ENCODE measurements around the gene TIGD3. TPM values are rescaled to one million over a fixed set of nuclear protein-coding genes. Genes with fewer than 3 reads are reported as not detected.

Gene TIGD3
- total and polyA plus RNA-seq, 4 experiments from 2014 or later, result 0.26 to 1.1 (median 0.96) TPM; not detected in 1

DNA sequence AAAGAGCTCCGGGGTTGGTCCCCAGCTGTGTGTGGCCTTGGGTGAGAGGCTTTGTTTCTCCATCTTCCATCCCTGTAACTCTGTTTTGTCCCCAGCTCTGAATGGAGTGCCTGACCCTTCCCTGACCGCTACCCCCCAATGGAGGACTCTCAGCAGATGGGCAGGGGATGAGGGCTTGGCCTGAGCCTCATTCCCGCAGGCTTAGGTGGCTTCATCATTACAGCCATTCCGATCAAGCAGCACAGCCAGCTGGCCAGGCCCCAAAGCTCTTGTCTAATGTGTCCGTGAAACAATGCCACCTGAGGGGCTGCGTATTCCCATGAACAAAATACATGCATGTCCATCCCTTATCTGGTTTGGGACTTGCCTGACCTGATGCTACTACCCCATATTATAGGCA lies 43.8 kb upstream of the TIGD3 start:
- Histone ChIP-seq H3K36me3 (ENCODE audit: insufficient read depth, low read length) (no peaks in the 10 kb centered on the region), H3K27me3 (ENCODE audit: insufficient read depth, low read length) (no peaks in the 10 kb centered on the region), H3K27ac (ENCODE audit: low read depth, low read length) (no peak overlapping the region), H3K4me3 (ENCODE audit: low read length in 2 of 2) (no peak overlapping the region), H3K4me1 (ENCODE audit: insufficient read depth, low read length) (peaks cover 10% of the 10 kb centered on the region), H3K9me3 (ENCODE audit: control insufficient read depth in 1 of 2, low read length in 2 of 2) (no peaks in the 10 kb centered on the region)
- H3K36me3 Mint-ChIP-seq, result no peaks in the 10 kb centered on the region
- no peak overlapping the region for H3K4me3 Mint-ChIP-seq
- ChIA-PET POLR2A (ENCODE audit: partially characterized antibody) (interaction anchor here (1.2 kb wide), 1 partner anchor 187 kb away, joined by 3 read pairs; no protein-coding TSS in a partner anchor), CTCF (ENCODE audit: partially characterized antibody) (interaction anchor here (10.1 kb wide), 1 partner anchor 21 kb away, joined by 170 read pairs; the partner anchor contains the start of gene DPF2)
- H3K4me1 Mint-ChIP-seq, result peaks cover 2 to 9% (median 4%) of the 10 kb centered on the region in 4 donors
- intact Hi-C loops (cut with micrococcal nuclease), result no loop called here
- DNase-seq, result no peak
- no peak overlapping the region for H3K27ac Mint-ChIP-seq
- H3K9me3 Mint-ChIP-seq, result no peaks in the 10 kb centered on the region
- no peaks in the 10 kb centered on the region for H3K27me3 Mint-ChIP-seq

DNA sequence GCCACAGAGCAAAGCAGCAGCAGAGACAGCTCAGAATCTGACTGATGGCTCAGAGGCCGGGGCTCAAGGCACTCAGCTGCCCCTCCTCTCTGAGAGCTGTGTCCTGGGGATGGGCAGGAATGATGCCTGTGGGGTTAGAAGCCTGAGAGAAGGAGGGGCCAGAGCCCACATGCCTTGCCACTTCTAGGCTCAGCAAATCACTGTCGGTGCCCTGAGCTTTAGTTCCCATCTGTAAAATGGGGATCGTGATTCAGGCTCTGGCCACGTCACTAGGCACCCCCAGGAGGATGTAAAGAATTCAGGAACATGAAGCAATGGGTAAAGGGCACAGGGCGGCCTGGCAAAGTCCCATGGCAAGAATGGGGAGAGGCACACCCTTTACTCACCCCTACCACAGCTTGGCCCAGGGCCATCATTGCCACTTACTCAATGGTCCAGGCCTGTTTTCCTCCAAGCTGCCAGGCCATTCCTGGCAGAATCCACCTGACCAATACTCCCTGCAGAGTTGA lies 43.3 kb upstream of the TIGD3 start:
- intact Hi-C loops (cut with micrococcal nuclease), result no loop called here
- Histone ChIP-seq H3K9me3 (ENCODE audit: control insufficient read depth in 1 of 2, low read length in 2 of 2) (no peaks in the 10 kb centered on the region), H3K27ac (ENCODE audit: low read depth, low read length) (no peak overlapping the region), H3K4me1 (ENCODE audit: insufficient read depth, low read length) (peaks cover 15% of the 10 kb centered on the region), H3K27me3 (ENCODE audit: insufficient read depth, low read length) (no peaks in the 10 kb centered on the region), H3K4me3 (ENCODE audit: low read length in 2 of 2) (no peak overlapping the region), H3K36me3 (ENCODE audit: insufficient read depth, low read length) (no peaks in the 10 kb centered on the region)
- ChIA-PET POLR2A (ENCODE audit: partially characterized antibody) (interaction anchor here (1.2 kb wide), 1 partner anchor 187 kb away, joined by 3 read pairs; no protein-coding TSS in a partner anchor), CTCF (ENCODE audit: partially characterized antibody) (interaction anchor here (0.8 to 10.1 kb wide), 2 partner anchors 21 to 36 kb away, joined by 4 to 170 read pairs; partner anchors contain the start of gene DPF2)
- H3K27ac Mint-ChIP-seq, result no peak overlapping the region
- H3K27me3 Mint-ChIP-seq, result no peaks in the 10 kb centered on the region
- H3K36me3 Mint-ChIP-seq, result no peaks in the 10 kb centered on the region
- peaks cover 4 to 14% (median 8%) of the 10 kb centered on the region in 4 donors for H3K4me1 Mint-ChIP-seq
- no peak for DNase-seq
- no peaks in the 10 kb centered on the region for H3K9me3 Mint-ChIP-seq
- H3K4me3 Mint-ChIP-seq, result no peak overlapping the region

DNA sequence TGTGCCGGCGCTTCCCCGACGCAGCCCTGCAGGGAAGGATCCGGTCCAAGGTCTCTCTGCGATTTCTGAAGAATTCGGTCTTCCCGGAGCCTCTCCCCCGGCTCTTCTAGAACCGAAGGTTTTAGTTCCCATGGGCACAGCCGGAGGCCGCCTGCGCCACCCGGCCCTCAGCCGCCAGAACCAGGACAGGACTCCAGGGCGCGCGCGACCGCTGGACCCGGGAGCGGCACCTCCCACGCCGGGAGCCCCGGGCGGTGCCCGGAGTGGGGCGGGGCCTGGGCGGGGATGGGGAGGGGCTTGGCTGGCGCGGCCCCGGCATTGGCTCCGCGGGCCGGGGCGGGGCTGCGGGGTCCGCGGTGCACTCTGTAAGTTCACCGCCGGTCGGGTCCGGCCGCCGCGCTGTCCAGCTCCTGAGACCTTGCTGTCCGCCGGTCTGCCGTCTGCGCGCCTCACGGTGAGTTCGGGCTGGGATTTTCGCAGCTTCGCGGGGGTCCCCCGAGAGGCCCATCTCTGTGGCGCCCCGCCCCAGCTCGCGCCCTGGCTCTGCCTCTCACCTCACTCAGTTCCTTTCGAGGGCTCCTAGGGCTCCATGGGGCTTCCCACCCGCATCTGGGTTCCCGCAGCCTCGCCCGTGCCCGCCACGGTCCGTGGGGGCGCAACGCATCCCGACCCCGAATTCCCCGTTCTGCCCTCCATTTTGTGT lies 39.9 kb upstream of the TIGD3 start, which contains the start of gene CDC42EP2:
Gene CDC42EP2 (plus strand): TSS at position 366 of the 703 bp plus-strand sequence. CDS start 6,033 bp downstream, outside the sequence.
- Histone ChIP-seq H3K4me3 (ENCODE audit: low read length in 2 of 2) (peak within 1 kb of the TSS; percentile 73 to 74), H3K27me3 (ENCODE audit: insufficient read depth, low read length) (no peaks in the 10 kb centered on the region), H3K4me1 (ENCODE audit: insufficient read depth, low read length) (peaks cover 15% of the 10 kb centered on the region), H3K36me3 (ENCODE audit: insufficient read depth, low read length) (no peaks in the 10 kb centered on the region), H3K27ac (ENCODE audit: low read depth, low read length) (peak within 1 kb of the TSS; percentile 49), H3K9me3 (ENCODE audit: control insufficient read depth in 1 of 2, low read length in 2 of 2) (no peaks in the 10 kb centered on the region)
- intact Hi-C loops (cut with micrococcal nuclease), result loop anchor here (1.0 to 2.0 kb wide), 5 partner anchors 19 to 204 kb away; partner anchors contain the start of genes DPF2 and TM7SF2
- H3K27ac Mint-ChIP-seq, result peak within 1 kb of the TSS in 1 of 7 donors; percentile 44
- DNase-seq, result peak; percentile 51 to 71 (median 58)
- H3K27me3 Mint-ChIP-seq, result no peaks in the 10 kb centered on the region
- peak within 1 kb of the TSS; percentile 72 to 83 (median 76) for H3K4me3 Mint-ChIP-seq
- no peaks in the 10 kb centered on the region for H3K9me3 Mint-ChIP-seq
- ChIA-PET POLR2A (ENCODE audit: partially characterized antibody) (interaction anchor here (0.6 to 2.2 kb wide), 18 partner anchors 12 to 204 kb away, joined by 3 to 8 read pairs (median 4); partner anchors contain the start of genes CAPN1, DPF2, MALAT1 and POLA2), CTCF (ENCODE audit: partially characterized antibody) (interaction anchor here (0.6 to 10.1 kb wide), 32 partner anchors 8 to 627 kb away, joined by 3 to 170 read pairs (median 4); partner anchors contain the start of genes DPF2, FAU, MRPL49 and POLA2)
- no peaks in the 10 kb centered on the region for H3K36me3 Mint-ChIP-seq
- H3K4me1 Mint-ChIP-seq, result peaks cover 4 to 14% (median 7%) of the 10 kb centered on the region in 4 donors

DNA sequence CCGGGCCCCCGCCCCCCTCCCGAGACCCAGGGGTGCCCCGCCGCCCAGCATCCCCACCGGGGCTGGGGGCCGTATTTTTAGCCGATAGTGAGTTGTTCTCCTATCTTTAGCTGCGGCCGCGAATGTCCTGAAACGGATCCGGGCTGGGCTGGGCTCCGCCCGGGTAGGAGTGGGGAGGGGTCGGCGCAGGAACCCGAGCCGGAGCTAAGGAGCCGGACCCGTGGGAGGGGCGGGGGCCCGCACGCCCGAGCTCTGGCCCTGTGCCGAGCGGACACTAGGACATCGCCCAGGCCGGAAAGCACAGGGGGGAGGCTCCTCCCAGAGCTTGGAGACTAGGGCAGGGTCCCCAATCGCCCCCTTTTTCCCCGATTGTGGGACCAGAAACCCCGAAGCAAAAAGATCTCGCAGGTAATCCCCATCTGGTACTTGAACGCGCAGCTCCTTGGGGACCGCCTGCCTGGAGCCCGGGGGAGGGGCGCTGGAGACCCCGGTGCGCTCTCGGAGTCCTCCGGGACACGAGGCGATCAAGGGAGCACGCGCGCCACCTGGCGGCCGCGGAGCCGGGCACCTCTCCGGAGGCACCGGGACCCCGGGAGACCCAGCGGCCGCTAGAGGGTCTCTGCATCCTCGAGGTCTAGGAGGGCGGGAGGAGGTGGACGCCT lies 39.2 kb upstream of the TIGD3 start:
- DNase-seq, result peak; percentile 65 to 78 (median 69)
- Histone ChIP-seq H3K9me3 (ENCODE audit: control insufficient read depth in 1 of 2, low read length in 2 of 2) (no peaks in the 10 kb centered on the region), H3K27ac (ENCODE audit: low read depth, low read length) (peak overlapping the region; percentile 49), H3K4me1 (ENCODE audit: insufficient read depth, low read length) (peaks cover 15% of the 10 kb centered on the region), H3K4me3 (ENCODE audit: low read length in 2 of 2) (peak overlapping the region; percentile 73 to 74), H3K27me3 (ENCODE audit: insufficient read depth, low read length) (no peaks in the 10 kb centered on the region), H3K36me3 (ENCODE audit: insufficient read depth, low read length) (no peaks in the 10 kb centered on the region)
- intact Hi-C loops (cut with micrococcal nuclease), result loop anchor here (1.0 to 2.0 kb wide), 4 partner anchors 40 to 205 kb away; partner anchors contain the start of gene TM7SF2
- ChIA-PET CTCF (ENCODE audit: partially characterized antibody) (interaction anchor here (0.6 to 10.1 kb wide), 35 partner anchors 8 to 627 kb away, joined by 3 to 170 read pairs (median 4); partner anchors contain the start of genes DPF2, FAU, MRPL49 and POLA2), POLR2A (ENCODE audit: partially characterized antibody) (interaction anchor here (0.6 to 2.2 kb wide), 18 partner anchors 11 to 204 kb away, joined by 3 to 8 read pairs (median 4); partner anchors contain the start of genes CAPN1, DPF2, MALAT1 and POLA2)
- Mint-ChIP-seq H3K27ac (no peak overlapping the region), H3K9me3 (no peaks in the 10 kb centered on the region), H3K4me3 (peak overlapping the region; percentile 72 to 83 (median 76)), H3K27me3 (no peaks in the 10 kb centered on the region), H3K36me3 (no peaks in the 10 kb centered on the region), H3K4me1 (peaks cover 4 to 14% (median 7%) of the 10 kb centered on the region in 4 donors)

DNA sequence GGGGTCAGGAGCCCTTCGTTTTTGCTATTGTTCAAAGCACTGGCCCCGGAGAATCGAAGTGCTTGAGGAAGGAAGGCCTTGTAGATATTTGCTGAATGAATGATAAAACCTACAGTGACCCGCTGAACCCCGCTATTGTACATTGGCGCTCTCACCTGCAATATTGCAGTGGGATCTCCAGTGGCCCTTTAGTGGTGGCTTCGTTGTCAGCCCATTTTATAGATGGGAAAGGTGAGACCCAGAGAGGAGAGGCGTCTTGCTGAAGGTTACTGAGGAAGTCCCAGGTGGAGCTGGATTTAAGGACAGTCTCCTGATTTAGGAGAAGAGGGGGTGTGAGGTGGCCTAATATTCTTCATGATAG lies 38.7 kb upstream of the TIGD3 start:
- Mint-ChIP-seq H3K9me3 (no peaks in the 10 kb centered on the region), H3K27ac (peak overlapping the region in 2 of 7 donors; percentile 51 to 55), H3K4me1 (peaks cover 4 to 14% (median 7%) of the 10 kb centered on the region in 4 donors), H3K4me3 (peak overlapping the region; percentile 49 to 78 (median 66)), H3K27me3 (no peaks in the 10 kb centered on the region), H3K36me3 (no peaks in the 10 kb centered on the region)
- intact Hi-C loops (cut with micrococcal nuclease), result loop anchor here (1.0 to 2.0 kb wide), 4 partner anchors 41 to 205 kb away; partner anchors contain the start of gene TM7SF2
- Histone ChIP-seq H3K9me3 (ENCODE audit: control insufficient read depth in 1 of 2, low read length in 2 of 2) (no peaks in the 10 kb centered on the region), H3K27ac (ENCODE audit: low read depth, low read length) (no peak overlapping the region), H3K4me1 (ENCODE audit: insufficient read depth, low read length) (peaks cover 15% of the 10 kb centered on the region), H3K4me3 (ENCODE audit: low read length in 2 of 2) (no peak overlapping the region), H3K27me3 (ENCODE audit: insufficient read depth, low read length) (no peaks in the 10 kb centered on the region), H3K36me3 (ENCODE audit: insufficient read depth, low read length) (no peaks in the 10 kb centered on the region)
- ChIA-PET CTCF (ENCODE audit: partially characterized antibody) (interaction anchor here (0.8 to 10.1 kb wide), 30 partner anchors 9 to 302 kb away, joined by 3 to 170 read pairs (median 4); partner anchors contain the start of genes DPF2, FAU, MRPL49 and POLA2), POLR2A (ENCODE audit: partially characterized antibody) (interaction anchor here (0.7 to 2.2 kb wide), 13 partner anchors 11 to 199 kb away, joined by 3 to 8 read pairs (median 5); partner anchors contain the start of genes DPF2, MALAT1, POLA2 and SYVN1)
- DNase-seq, result no peak

DNA sequence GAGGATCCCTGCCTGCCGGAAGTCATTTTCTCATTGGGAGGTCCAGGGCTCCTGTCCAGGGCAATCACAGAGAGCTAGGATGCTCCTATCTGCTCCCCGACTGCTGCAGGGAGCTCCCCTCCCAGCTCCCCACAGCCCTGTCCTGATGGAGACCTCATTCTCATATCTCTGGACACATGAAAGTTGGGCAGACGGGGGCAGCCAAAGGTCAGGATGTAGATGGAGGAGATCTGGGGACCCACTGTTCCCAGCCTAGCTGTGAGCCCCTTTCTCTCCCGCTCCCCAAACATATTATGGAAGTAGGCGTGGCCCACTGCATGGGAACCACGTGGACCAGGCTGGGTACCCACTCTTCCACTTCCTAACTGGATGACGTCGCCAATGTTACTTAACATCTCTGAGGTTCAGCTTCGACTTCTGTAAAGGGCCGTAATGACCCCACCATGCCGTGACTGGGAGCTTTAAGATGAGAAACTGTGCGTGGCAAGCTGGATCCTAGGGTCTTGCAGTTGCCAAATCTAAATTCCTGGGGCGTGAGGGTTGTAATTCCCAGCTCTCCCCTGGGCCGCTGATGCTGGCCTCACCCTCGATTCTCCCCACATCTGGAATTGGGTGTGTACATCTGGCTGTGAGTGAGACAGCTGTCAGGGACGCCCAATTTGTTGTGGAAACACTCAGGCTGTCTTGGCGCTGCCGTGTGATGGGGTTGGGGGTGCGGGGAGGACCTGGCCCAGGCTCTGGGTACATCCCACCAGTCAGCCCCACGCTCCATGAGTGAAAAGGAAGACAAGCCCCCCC lies 38.1 kb upstream of the TIGD3 start:
- Mint-ChIP-seq H3K27me3 (no peaks in the 10 kb centered on the region), H3K4me1 (peaks cover 4 to 14% (median 7%) of the 10 kb centered on the region in 4 donors), H3K4me3 (peak overlapping the region; percentile 13 to 78 (median 68)), H3K27ac (peak overlapping the region in 1 of 7 donors; percentile 57), H3K9me3 (no peaks in the 10 kb centered on the region), H3K36me3 (no peaks in the 10 kb centered on the region)
- ChIA-PET CTCF (ENCODE audit: partially characterized antibody) (interaction anchor here (0.8 to 10.1 kb wide), 24 partner anchors 9 to 303 kb away, joined by 3 to 170 read pairs (median 4); partner anchors contain the start of genes DPF2, POLA2 and TM7SF2), POLR2A (ENCODE audit: partially characterized antibody) (interaction anchor here (1.1 to 2.2 kb wide), 5 partner anchors 16 to 199 kb away, joined by 4 to 8 read pairs (median 4); partner anchors contain the start of genes DPF2, POLA2, SYVN1 and ZNHIT2)
- no peak for DNase-seq
- no peaks in the 10 kb centered on the region for H3K9me3 ChIP-seq (ENCODE audit: control insufficient read depth in 1 of 2, low read length in 2 of 2)
- H3K4me1 ChIP-seq (ENCODE audit: insufficient read depth, low read length), result peaks cover 15% of the 10 kb centered on the region
- no peaks in the 10 kb centered on the region for H3K27me3 ChIP-seq (ENCODE audit: insufficient read depth, low read length)
- H3K36me3 ChIP-seq (ENCODE audit: insufficient read depth, low read length), result no peaks in the 10 kb centered on the region
- H3K27ac ChIP-seq (ENCODE audit: low read depth, low read length), result no peak overlapping the region
- intact Hi-C loops (cut with micrococcal nuclease), result no loop called here
- H3K4me3 ChIP-seq (ENCODE audit: low read length in 2 of 2), result no peak overlapping the region
